HCT116 (cell line): ENCODE data around the gene PHOX2A. TPM values are rescaled to one million over a fixed set of nuclear protein-coding genes. Genes with fewer than 3 reads are reported as not detected.

ENCODE experiments used
- ATAC-seq: fragments of 200-7000 bp; cut with Tn5 transposase; 2 replicates; pipeline ENCODE4 v1.9.1; 2020; ENCODE audit warnings: mild to moderate bottlenecking, moderate library complexity
- BruUV-seq: library from RNA; stranded (reverse); fragments of 400-500 nt; replicated peaks from 2 replicates; lab custom pipeline; 2021; lab: Mats Ljungman, UMichigan
- CTCF ChIA-PET: fragments of 300-600 bp; sonication (Branson Sonifier 250); formaldehyde crosslinking; loops from one replicate; lab custom pipeline; 2021; ENCODE audit warnings: antibody characterized with exemption; lab: Charles Lee
- POLR2A ChIA-PET: fragments of 300-600, 350-600 bp; sonication (Branson Sonifier 250); formaldehyde crosslinking; loops from one replicate; lab custom pipeline; 2021; ENCODE audit warnings: antibody characterized with exemption; lab: Charles Lee
- RAD21 ChIA-PET, 2 experiments: fragments of 300-600 bp; sonication (Branson Sonifier 250); formaldehyde crosslinking; loops; one replicate each; lab custom pipeline; 2023; ENCODE audit warnings: low total read pairs in 2 of 2; ENCODE audit not compliant: uncharacterized antibody in 2 of 2, unreplicated experiment in 2 of 2, low non-redundant PET in 1 of 2; lab: Charles Lee
- DNase-seq: peaks from one replicate; pipeline ENCODE4 v3.0.0-alpha.2; 2010; ENCODE audit warnings: low read depth, low spot score
- H2AFZ ChIP-seq: fragments of 200-600 bp; shearing (Covaris generic), sonication (generic); 2 replicates; pipeline ENCODE4 v1.6.1; 2017; ENCODE audit warnings: low read depth, mixed run types, mixed read lengths, antibody characterized with exemption, low read length; ENCODE audit not compliant: poor library complexity, severe bottlenecking
- H3K27ac ChIP-seq: 2 replicates; pipeline ENCODE4 v1.5.1; 2012; ENCODE audit warnings: low read depth, low read length
- H3K27me3 ChIP-seq: fragments of 200-600 bp; sonication (generic); 2 replicates; pipeline ENCODE4 v1.6.1; 2016; ENCODE audit warnings: mixed run types, low read length, mixed read lengths; ENCODE audit not compliant: insufficient read depth
- H3K36me3 ChIP-seq, 2 experiments: fragments of 200-500 bp in 1 of 2; fragments of 200-600 bp in 1 of 2; sonication (Bioruptor generic) in 1 of 2; sonication (generic) in 1 of 2; 2 replicates each; pipeline versions ENCODE4 v1.5.1 to v1.6.1; 2014 to 2016; ENCODE audit warnings: low read length in 2 of 2, inconsistent platforms in 1 of 2, mixed read lengths in 1 of 2, mixed run types in 1 of 2; ENCODE audit not compliant: insufficient read depth in 2 of 2, control insufficient read depth in 1 of 2
- H3K4me1 ChIP-seq, 2 experiments: fragments of 200-600 bp in 1 of 2; sonication (generic) in 1 of 2; 2 replicates each; pipeline versions ENCODE4 v1.5.1 to v1.6.1; 2012 to 2017; ENCODE audit warnings: low read length in 2 of 2, inconsistent platforms in 1 of 2, mild to moderate bottlenecking in 1 of 2, mixed read lengths in 1 of 2, mixed run types in 1 of 2, moderate library complexity in 1 of 2; ENCODE audit not compliant: insufficient read depth in 2 of 2, control insufficient read depth in 1 of 2
- H3K4me2 ChIP-seq: fragments of 200-600 bp; sonication (generic); 2 replicates; pipeline ENCODE4 v1.6.1; 2017; ENCODE audit warnings: mixed run types, low read length, mixed read lengths
- H3K4me3 ChIP-seq, 2 experiments: fragments of 200-600 bp in 1 of 2; sonication (generic) in 1 of 2; replicated peaks in 1 of 2; 2 replicates each; pipeline ENCODE4 v1.5.1; 2011 to 2016; ENCODE audit warnings: low read length in 2 of 2, control low read depth in 1 of 2, low read depth in 1 of 2, mild to moderate bottlenecking in 1 of 2, mixed read lengths in 1 of 2, mixed run types in 1 of 2
- H3K79me2 ChIP-seq: fragments of 200-600 bp; sonication (generic); 2 replicates; pipeline ENCODE4 v1.6.1; 2017; ENCODE audit warnings: mild to moderate bottlenecking, mixed run types, low read length, moderate library complexity, mixed read lengths; ENCODE audit not compliant: insufficient read depth
- H3K9ac ChIP-seq: fragments of 200-600 bp; sonication (generic); 2 replicates; pipeline ENCODE4 v1.6.1; 2016; ENCODE audit warnings: low read length, mixed read lengths
- H3K9me2 ChIP-seq: fragments of 200-600 bp; sonication (generic), shearing (Covaris generic); 2 replicates; pipeline ENCODE4 v1.6.1; 2017; ENCODE audit warnings: mixed run types, mild to moderate bottlenecking, moderate library complexity; ENCODE audit not compliant: insufficient read depth
- H3K9me3 ChIP-seq, 2 experiments: fragments of 200-500 bp in 1 of 2; fragments of 200-600 bp in 1 of 2; sonication (Bioruptor generic) in 1 of 2; sonication (generic) in 1 of 2; 2 replicates each; pipeline ENCODE4 v1.6.1; 2014 to 2017; ENCODE audit warnings: low read length in 2 of 2, mixed read lengths in 2 of 2, inconsistent platforms in 1 of 2, low read depth in 1 of 2, mild to moderate bottlenecking in 1 of 2, mixed run types in 1 of 2, moderate library complexity in 1 of 2; ENCODE audit not compliant: control insufficient read depth in 1 of 2, insufficient read depth in 1 of 2
- H4K20me1 ChIP-seq: fragments of 200-600 bp; sonication (generic), shearing (Covaris generic); 2 replicates; pipeline ENCODE4 v1.6.1; 2017; ENCODE audit warnings: mixed run types, mild to moderate bottlenecking, moderate library complexity; ENCODE audit not compliant: insufficient read depth
- EGR1 ChIP-seq: IDR thresholded peaks from 2 replicates; pipeline ENCODE4 v1.6.1; 2012; ENCODE audit warnings: low read depth
- POLR2A ChIP-seq: IDR thresholded peaks from 2 replicates; pipeline ENCODE4 v1.7.0; 2011; ENCODE audit warnings: borderline replicate concordance; ENCODE audit not compliant: insufficient read depth, insufficient read length; ENCODE audit errors: extremely low read depth
- ZBTB33 ChIP-seq: IDR thresholded peaks from 2 replicates; pipeline ENCODE4 v1.6.1; 2011; ENCODE audit warnings: mild to moderate bottlenecking, low read length, moderate library complexity; ENCODE audit not compliant: insufficient replicate concordance; ENCODE audit errors: extremely low read depth
- intact Hi-C: fragments of 100-400 bp; cut with micrococcal nuclease; formaldehyde crosslinking; loops from 2 replicates; pipeline ENCODE4 v1.10.0; 2022
- total RNA-seq: library from RNA; stranded (reverse); gene quantifications from one replicate; pipeline ENCODE4 v1.2.1, GENCODE V29; 2021; ENCODE audit not compliant: unreplicated experiment
- TF ChIP-seq, protein P1 (sequence below): IDR thresholded peaks from 2 replicates; pipeline ENCODE4 v1.6.1; 2012
- TF ChIP-seq, protein P2 (sequence below), 3 experiments: fragments of 200-600 bp in 1 of 3; sonication (generic) in 1 of 3; IDR thresholded peaks in 2 of 3; conservative IDR thresholded peaks in 1 of 3; 2 replicates each; pipeline ENCODE4 v1.5.1; 2012 to 2017; ENCODE audit warnings: low read depth in 2 of 3, low read length in 2 of 3, antibody characterized with exemption in 1 of 3, borderline replicate concordance in 1 of 3, control low read depth in 1 of 3, mild to moderate bottlenecking in 1 of 3, mixed read lengths in 1 of 3, mixed run types in 1 of 3, moderate library complexity in 1 of 3; ENCODE audit not compliant: insufficient read depth in 1 of 3

The PHOX2A gene
- total RNA-seq, 1 experiment from 2014 or later = not detected

DNA sequence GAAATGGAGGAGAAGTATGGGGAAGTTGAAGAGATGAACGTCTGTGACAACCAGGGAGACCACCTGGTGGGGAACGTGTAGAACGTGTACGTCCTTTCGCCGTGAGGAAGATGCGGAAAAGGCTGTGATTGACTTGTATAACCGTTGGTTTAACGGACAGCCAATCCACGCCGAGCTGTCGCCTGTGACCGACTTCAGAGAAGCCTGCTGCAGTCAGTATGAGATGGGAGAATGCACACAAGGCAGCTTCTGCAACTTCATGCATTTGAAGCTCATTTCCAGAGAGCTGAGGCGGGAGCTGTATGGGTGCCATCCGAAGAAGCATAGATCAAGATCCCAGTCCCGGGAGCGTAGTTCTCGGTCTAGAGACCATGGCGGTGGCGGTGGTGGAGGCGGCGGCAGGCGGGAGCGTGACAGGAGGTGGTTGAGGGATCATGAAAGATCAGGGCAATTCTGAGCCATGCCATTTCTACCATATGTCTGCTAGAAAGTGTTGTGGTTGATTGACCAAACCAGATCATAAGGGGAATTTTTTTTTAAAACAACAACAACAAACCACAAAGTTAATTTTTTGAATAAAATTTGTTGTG lies 36.8 kb upstream of the PHOX2A start:
- POLR2A ChIA-PET = no interaction called here
- H3K9ac ChIP-seq = no peak overlapping the region
- no peaks in the 10 kb centered on the region for H4K20me1 ChIP-seq
- TF ChIP-seq, protein P1, sequence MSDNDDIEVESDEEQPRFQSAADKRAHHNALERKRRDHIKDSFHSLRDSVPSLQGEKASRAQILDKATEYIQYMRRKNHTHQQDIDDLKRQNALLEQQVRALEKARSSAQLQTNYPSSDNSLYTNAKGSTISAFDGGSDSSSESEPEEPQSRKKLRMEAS = no peak
- TF ChIP-seq, all 23 proteins: peak for 0
- no peak overlapping the region for H3K4me3 ChIP-seq
- H3K9me2 ChIP-seq = no peaks in the 10 kb centered on the region
- H2AFZ ChIP-seq = no peak overlapping the region
- ATAC-seq (no peak), DNase-seq (no peak)
- no peaks in the 10 kb centered on the region for H3K36me3 ChIP-seq
- H3K79me2 ChIP-seq = no peaks in the 10 kb centered on the region
- intact Hi-C loops = no loop called here
- no peak overlapping the region for H3K4me2 ChIP-seq
- peaks cover 3 to 13% of the 10 kb centered on the region in 2 experiments; a peak in 2 of 4 replicates for H3K4me1 ChIP-seq
- BruUV-seq = no TSS peak
- RAD21 ChIA-PET = no interaction called here
- H3K27me3 ChIP-seq = no peaks in the 10 kb centered on the region
- CTCF ChIA-PET = no interaction called here
- no peaks in the 10 kb centered on the region for H3K9me3 ChIP-seq
- H3K27ac ChIP-seq = no peak overlapping the region

- no peak for ATAC-seq
- no peak overlapping the region for H3K4me2 ChIP-seq
- no TSS peak for BruUV-seq
- RAD21 ChIA-PET = no interaction called here
- H3K9me2 ChIP-seq = no peaks in the 10 kb centered on the region
- no peaks in the 10 kb centered on the region for H3K36me3 ChIP-seq
- no peak for TF ChIP-seq ZBTB33
- no peak for TF ChIP-seq POLR2A
- TF ChIP-seq, protein P2, sequence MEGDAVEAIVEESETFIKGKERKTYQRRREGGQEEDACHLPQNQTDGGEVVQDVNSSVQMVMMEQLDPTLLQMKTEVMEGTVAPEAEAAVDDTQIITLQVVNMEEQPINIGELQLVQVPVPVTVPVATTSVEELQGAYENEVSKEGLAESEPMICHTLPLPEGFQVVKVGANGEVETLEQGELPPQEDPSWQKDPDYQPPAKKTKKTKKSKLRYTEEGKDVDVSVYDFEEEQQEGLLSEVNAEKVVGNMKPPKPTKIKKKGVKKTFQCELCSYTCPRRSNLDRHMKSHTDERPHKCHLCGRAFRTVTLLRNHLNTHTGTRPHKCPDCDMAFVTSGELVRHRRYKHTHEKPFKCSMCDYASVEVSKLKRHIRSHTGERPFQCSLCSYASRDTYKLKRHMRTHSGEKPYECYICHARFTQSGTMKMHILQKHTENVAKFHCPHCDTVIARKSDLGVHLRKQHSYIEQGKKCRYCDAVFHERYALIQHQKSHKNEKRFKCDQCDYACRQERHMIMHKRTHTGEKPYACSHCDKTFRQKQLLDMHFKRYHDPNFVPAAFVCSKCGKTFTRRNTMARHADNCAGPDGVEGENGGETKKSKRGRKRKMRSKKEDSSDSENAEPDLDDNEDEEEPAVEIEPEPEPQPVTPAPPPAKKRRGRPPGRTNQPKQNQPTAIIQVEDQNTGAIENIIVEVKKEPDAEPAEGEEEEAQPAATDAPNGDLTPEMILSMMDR (IDR thresholded peaks at IDR 0.05 in 2 of 3, conservative IDR thresholded peaks at IDR 0.05 in 1 of 3; ENCODE audit: borderline replicate concordance in 1 of 3, insufficient read depth in 1 of 3, low read depth in 2 of 3, low read length in 2 of 3) = no peak
- no peak for TF ChIP-seq EGR1
- TF ChIP-seq, all 23 proteins: peak for 0
- no peak overlapping the region for H2AFZ ChIP-seq
- no peak overlapping the region for H3K4me3 ChIP-seq
- H3K27ac ChIP-seq = no peak overlapping the region
- POLR2A ChIA-PET = no interaction called here
- intact Hi-C loops = no loop called here
- no peak for DNase-seq
- no peak overlapping the region for H3K9ac ChIP-seq
- no peaks in the 10 kb centered on the region for H3K27me3 ChIP-seq
- no peaks in the 10 kb centered on the region for H3K9me3 ChIP-seq
- CTCF ChIA-PET = interaction anchor here (1.5 kb wide), 1 partner anchor 10 kb away, joined by 3 read pairs; no protein-coding TSS in a partner anchor
- no peaks in the 10 kb centered on the region for H3K79me2 ChIP-seq
- H3K4me1 ChIP-seq = peaks cover 3 to 13% of the 10 kb centered on the region in 2 experiments; a peak in 2 of 4 replicates
- no peaks in the 10 kb centered on the region for H4K20me1 ChIP-seq
Observed at GRCh38 chr11:72280037-72280436, 36.1 kb upstream of the PHOX2A start.
